HepG2 (cell line): Measurements from ENCODE around the gene HSPA1A. TPM values are rescaled to one million over a fixed set of nuclear protein-coding genes. Genes with fewer than 3 reads are reported as not detected.

Source experiments
- ATAC-seq: fragments of 200-7000 bp; cut with Tn5 transposase; 3 replicates; pipeline ENCODE4 v1.9.1; 2020; ENCODE audit warnings: mild to moderate bottlenecking, moderate library complexity
- BruUV-seq: library from RNA; stranded (reverse); fragments of 400-500 nt; replicated peaks from 2 replicates; lab custom pipeline; 2021; lab: Mats Ljungman, UMichigan
- CTCF ChIA-PET: fragments of 300-600 bp; formaldehyde crosslinking; extraction: SDS; loops from one replicate; lab custom pipeline; 2021; ENCODE audit warnings: low total read pairs, inconsistent platforms, low intra/inter-chr PET ratio; lab: Yijun Ruan, JAX
- POLR2A ChIA-PET: fragments of 350-600 bp; sonication (Branson Sonifier 250); formaldehyde crosslinking; loops from one replicate; lab custom pipeline; 2020; ENCODE audit warnings: antibody characterized with exemption, inconsistent platforms; lab: Yijun Ruan, JAX
- DNase-seq: peaks from one replicate; pipeline ENCODE4 v3.0.0-alpha.2; 2015; ENCODE audit warnings: low spot score
- FAIRE-seq: peaks from 3 replicates; lab custom pipeline; 2011; peaks lifted over from hg19 to GRCh38; lab: Jason Lieb, UNC
- H2AFZ ChIP-seq: one replicate; pipeline ENCODE4 v1.6.1; 2011; ENCODE audit warnings: low read length, inconsistent platforms
- H3K27ac ChIP-seq: fragments of 300-600 bp; 3 replicates; pipeline ENCODE4 v1.8.0; 2011; ENCODE audit warnings: mixed run types, mild to moderate bottlenecking, mixed read lengths, low read length, inconsistent platforms; ENCODE audit not compliant: insufficient read depth; ENCODE audit errors: extremely low read length
- H3K27me3 ChIP-seq, 2 experiments: fragments of 200-600 bp in 1 of 2; 2 replicates in 1 of 2; 3 replicates in 1 of 2; pipeline versions ENCODE4 v1.6.0 to v1.8.0; 2011; ENCODE audit warnings: low read length in 2 of 2, mild to moderate bottlenecking in 2 of 2, moderate library complexity in 2 of 2, inconsistent platforms in 1 of 2; ENCODE audit not compliant: insufficient read depth in 2 of 2, control insufficient read depth in 1 of 2
- H3K36me3 ChIP-seq, 2 experiments: fragments of 200-600 bp in 1 of 2; replicated peaks in 1 of 2; 2 replicates in 1 of 2; 3 replicates in 1 of 2; pipeline versions ENCODE4 v1.5.1 to v1.8.0; 2011; ENCODE audit warnings: low read length in 2 of 2, inconsistent platforms in 1 of 2; ENCODE audit not compliant: insufficient read depth in 2 of 2, control insufficient read depth in 1 of 2
- H3K4me1 ChIP-seq: 2 replicates; pipeline ENCODE4 v1.5.1; 2012; ENCODE audit warnings: low read length, inconsistent platforms; ENCODE audit not compliant: insufficient read depth
- H3K4me2 ChIP-seq: 2 replicates; pipeline ENCODE4 v1.6.0; 2011; ENCODE audit warnings: low read depth, low read length, inconsistent platforms
- H3K4me3 ChIP-seq, 3 experiments: fragments of 200-600 bp in 1 of 3; sonication (generic), shearing (Covaris generic) in 1 of 3; replicated peaks in 1 of 3; 2 replicates each; pipeline ENCODE4 v1.5.1; 2011 to 2016; ENCODE audit warnings: low read length in 3 of 3, inconsistent platforms in 2 of 3, low read depth in 2 of 3, mild to moderate bottlenecking in 2 of 3, control low read depth in 1 of 3, mixed read lengths in 1 of 3; ENCODE audit not compliant: insufficient read depth in 1 of 3
- H3K79me2 ChIP-seq: one replicate; pipeline ENCODE4 v1.6.1; 2011; ENCODE audit warnings: low read length, inconsistent platforms; ENCODE audit not compliant: insufficient read depth
- H3K9ac ChIP-seq: 2 replicates; pipeline ENCODE4 v1.6.0; 2011; ENCODE audit warnings: mild to moderate bottlenecking, low read depth, low read length, inconsistent platforms; ENCODE audit not compliant: insufficient read depth
- H3K9me3 ChIP-seq: 2 replicates; pipeline ENCODE4 v1.5.1; 2012; ENCODE audit warnings: mild to moderate bottlenecking, low read length
- H4K20me1 ChIP-seq: 2 replicates; pipeline ENCODE4 v1.6.0; 2011; ENCODE audit warnings: inconsistent platforms, mild to moderate bottlenecking, low read length, moderate library complexity; ENCODE audit not compliant: insufficient read depth
- DBP ChIP-seq: sonication (generic); formaldehyde crosslinking; IDR thresholded peaks from 2 replicates; pipeline ENCODE4 v1.4.0; 2020; ENCODE audit warnings: missing genetic modification reagents; ENCODE audit errors: not compliant biosample characterization
- HDAC2 ChIP-seq: sonication (generic); formaldehyde crosslinking; IDR thresholded peaks from 2 replicates; pipeline ENCODE4 v1.4.0; 2020; ENCODE audit warnings: missing genetic modification reagents
- KMT2A ChIP-seq: sonication (generic); formaldehyde crosslinking; IDR thresholded peaks from 2 replicates; pipeline ENCODE4 v1.4.0; 2020; ENCODE audit warnings: missing genetic modification reagents
- MIXL1 ChIP-seq: IDR thresholded peaks from 2 replicates; pipeline ENCODE4 v1.6.1; 2016
- MXI1 ChIP-seq: IDR thresholded peaks from 3 replicates; pipeline ENCODE4 v1.6.1; 2012; ENCODE audit warnings: low read depth, low read length, inconsistent platforms, borderline replicate concordance
- PBX2 ChIP-seq: IDR thresholded peaks from 2 replicates; pipeline ENCODE4 v1.6.1; 2016; ENCODE audit warnings: control low read depth
- THAP11 ChIP-seq: IDR thresholded peaks from 2 replicates; pipeline ENCODE4 v1.6.1; 2016; ENCODE audit warnings: missing biosample characterization, missing genetic modification reagents
- ZBTB38 ChIP-seq: sonication (generic); formaldehyde crosslinking; IDR thresholded peaks from 2 replicates; pipeline ENCODE4 v1.5.1; 2020; ENCODE audit warnings: mild to moderate bottlenecking, missing genetic modification reagents
- ZFY ChIP-seq: sonication (generic); formaldehyde crosslinking; IDR thresholded peaks from 2 replicates; pipeline ENCODE4 v1.4.0; 2020; ENCODE audit warnings: missing genetic modification reagents
- ZNF263 ChIP-seq: sonication (generic); formaldehyde crosslinking; IDR thresholded peaks from 2 replicates; pipeline ENCODE4 v1.4.0; 2020; ENCODE audit warnings: missing genetic modification reagents
- ZNF276 ChIP-seq: sonication (generic); formaldehyde crosslinking; IDR thresholded peaks from 2 replicates; pipeline ENCODE4 v1.4.0; 2020; ENCODE audit warnings: mild to moderate bottlenecking, low read depth, missing genetic modification reagents
- ZNF639 ChIP-seq: conservative IDR thresholded peaks from 2 replicates; pipeline ENCODE4 v1.6.1; 2018; ENCODE audit warnings: missing genetic modification reagents
- ZNF710 ChIP-seq: sonication (generic); formaldehyde crosslinking; IDR thresholded peaks from 2 replicates; pipeline ENCODE4 v1.5.0; 2020; ENCODE audit warnings: mild to moderate bottlenecking, missing genetic modification reagents, borderline replicate concordance
- ZSCAN25 ChIP-seq: sonication (generic); formaldehyde crosslinking; IDR thresholded peaks from 2 replicates; pipeline ENCODE4 v1.8.0; 2022; ENCODE audit warnings: mild to moderate bottlenecking, missing genetic modification reagents
- WGBS: methylation state at CpG from one replicate; pipeline ENCODE4 v1.1.6; 2017; ENCODE audit warnings: low lambda C conversion rate; 5-methylcytosine and 5-hydroxymethylcytosine counted together
- in situ Hi-C: cut with HindIII; loops from 2 replicates; pipeline ENCODE4 v1.10.0; 2017; ENCODE audit warnings: low pct_unique_long_range_greater_than_20kb; ENCODE audit not compliant: extremely low pct_ligation_motif_present
- intact Hi-C: fragments of 100-400 bp; cut with micrococcal nuclease; formaldehyde crosslinking; loops from one replicate; pipeline ENCODE4 v1.10.0; 2022; ENCODE audit not compliant: unreplicated experiment
- polyA plus RNA-seq, 8 experiments: library from polyadenylated mRNA; depleted of rRNA in 3 of 8; stranded (reverse) in 7 of 8; unstranded in 1 of 8; fragments of >200 nt; fragmentation: Illumina TruSeq in 4 of 8; extraction: Trizol in 4 of 8; gene quantifications; 2 replicates each; pipeline versions ENCODE4 v1.2.1 to v1.2.3, GENCODE V29; 2011 to 2016; ENCODE audit warnings: low read depth in 4 of 8, missing spikeins in 1 of 8, mixed read lengths in 1 of 8; ENCODE audit not compliant: insufficient read depth in 1 of 8
- total RNA-seq, 5 experiments: library from RNA; depleted of rRNA; stranded (reverse); fragments of >200 nt; fragmentation: Illumina TruSeq; extraction: Trizol; gene quantifications; 2 replicates each; pipeline ENCODE4 v1.2.3, GENCODE V29; 2016; ENCODE audit warnings: low read depth in 1 of 5

The HSPA1A gene
- total and polyA plus RNA-seq, 2 of the 13 experiments (the other 11 are each of a cell fraction or from before 2014, with no cell fraction given): 44.5 to 85.0 TPM

- TF ChIP-seq ZNF639 (CRISPR knock-in tag): no peak; the same call in 1 of the 2 replicates
- no peak for TF ChIP-seq KMT2A (CRISPR knock-in tag)
- TF ChIP-seq ZNF263 (CRISPR knock-in tag): no peak
- peak; percentile 59; the same call in 1 of the 2 replicates for TF ChIP-seq MIXL1
- no peak for TF ChIP-seq ZFY (CRISPR knock-in tag)
- TF ChIP-seq ZBTB38 (CRISPR knock-in tag): peak; percentile 65; the same call in 1 of the 2 replicates
- TF ChIP-seq HDAC2 (CRISPR knock-in tag): peak; percentile 52; the same call in 1 of the 2 replicates
- peak; percentile 68; the same call in 1 of the 2 replicates for TF ChIP-seq THAP11 (CRISPR knock-in tag)
- TF ChIP-seq ZSCAN25 (CRISPR knock-in tag): peak; percentile 61; the same call in 1 of the 2 replicates
- TF ChIP-seq MXI1: peak; percentile 48; the same call in 1 of the 3 replicates
- TF ChIP-seq, all 625 proteins: peak for 141
Measured at GRCh38 chr6:31769684-31770371, 45.5 kb upstream of the HSPA1A start (continued).

GRCh38 chr6:31770860-31771259 is 44.5 kb upstream of the HSPA1A start:
- Histone ChIP-seq H3K36me3 (no peaks in the 10 kb centered on the region), H3K4me1 (peaks cover 49% of the 10 kb centered on the region), H3K4me3 (no peak overlapping the region), H3K9ac (no peak overlapping the region), H2AFZ (no peak overlapping the region), H3K79me2 (no peaks in the 10 kb centered on the region), H3K27ac (no peak overlapping the region), H4K20me1 (no peaks in the 10 kb centered on the region), H3K4me2 (no peak overlapping the region), H3K27me3 (no peaks in the 10 kb centered on the region), H3K9me3 (no peaks in the 10 kb centered on the region)
- FAIRE-seq (no peak), ATAC-seq (no peak), DNase-seq (no peak)
- intact Hi-C loops: loop anchor here (10.0 kb wide), 1 partner anchor 154 kb away; the partner anchor contains the start of gene C2
- WGBS: 75% methylated on average over 2 of the region's 2 CpGs
- no TSS peak for BruUV-seq
- ChIA-PET POLR2A (interaction anchor here (0.9 to 9.0 kb wide), 7 partner anchors 8 to 68 kb away, joined by 3 to 279 read pairs (median 9); partner anchors contain the start of genes ABHD16A, CLIC1, DDAH2 and HSPA1B), CTCF (interaction anchor here (1.4 to 3.8 kb wide), 3 partner anchors 37 to 89 kb away, joined by 3 to 74 read pairs (median 30); partner anchors contain the start of genes DDAH2 and LY6G5C)
- in situ Hi-C loops: loop anchor here (5.0 kb wide), 1 partner anchor 61 kb away; no protein-coding TSS in a partner anchor
- TF ChIP-seq ZNF276 (CRISPR knock-in tag) (no peak), PBX2 (CRISPR knock-in tag) (no peak), DBP (CRISPR knock-in tag) (no peak), ZNF710 (CRISPR knock-in tag) (no peak)
